Activated naive CD8-positive, alpha-beta T cell treated with anti-CD3 and anti-CD28 coated beads for 36 hours (primary cell): ENCODE data around the gene ITPR3. TPM values are rescaled to one million over a fixed set of nuclear protein-coding genes. Genes with fewer than 3 reads are reported as not detected.

ENCODE experiments used
- DNase-seq: peaks from one replicate; pipeline ENCODE4 v3.0.0; 2021
- H3K27ac Mint-ChIP-seq: one replicate; pipeline ENCODE4 v1.8.0; 2022; ENCODE audit warnings: mild to moderate bottlenecking, moderate library complexity, mixed read lengths
- H3K27me3 Mint-ChIP-seq: one replicate; pipeline ENCODE4 v1.8.0; 2022; ENCODE audit warnings: mild to moderate bottlenecking, mixed read lengths
- H3K36me3 Mint-ChIP-seq: one replicate; pipeline ENCODE4 v1.8.0; 2021; ENCODE audit warnings: mild to moderate bottlenecking, mixed read lengths
- H3K4me1 Mint-ChIP-seq: one replicate; pipeline ENCODE4 v1.8.0; 2021; ENCODE audit warnings: mixed read lengths
- H3K4me3 Mint-ChIP-seq: one replicate; pipeline ENCODE4 v1.8.0; 2022; ENCODE audit warnings: mild to moderate bottlenecking, moderate library complexity, mixed read lengths
- H3K9me3 Mint-ChIP-seq: one replicate; pipeline ENCODE4 v1.8.0; 2022; ENCODE audit warnings: mixed read lengths
- total RNA-seq, 2 experiments: library from RNA; stranded (reverse); gene quantifications; one replicate each; pipeline ENCODE4 v1.2.3, GENCODE V29; 2021

The ITPR3 gene
- total RNA-seq, 2 experiments from 2014 or later, result 35.5 to 36.6 TPM

DNA sequence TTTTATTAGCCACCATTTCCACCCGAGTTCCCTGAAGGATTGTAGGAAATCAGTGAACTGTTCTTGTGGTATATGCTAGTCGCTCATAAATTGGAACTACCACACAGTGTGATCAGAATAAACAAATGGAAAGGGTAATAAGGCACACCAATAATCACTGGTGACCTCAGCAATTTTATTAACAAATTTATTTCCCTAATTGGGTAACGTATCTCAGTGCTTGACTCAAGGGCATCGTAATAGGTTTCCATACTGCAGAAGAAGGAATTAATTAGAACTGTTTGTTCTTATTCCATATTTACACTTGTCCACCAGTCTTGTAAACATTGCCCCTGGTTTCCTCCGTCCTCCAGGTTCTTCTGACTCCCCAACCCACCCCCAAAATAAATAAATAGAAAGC lies 100.4 kb downstream of the ITPR3 start:
- Mint-ChIP-seq H3K36me3 (no peaks in the 10 kb centered on the region), H3K9me3 (no peaks in the 10 kb centered on the region), H3K4me3 (no peak overlapping the region), H3K27me3 (peaks cover 6% of the 10 kb centered on the region), H3K4me1 (peaks cover 16% of the 10 kb centered on the region), H3K27ac (no peak overlapping the region)
- DNase-seq, result no peak

DNA sequence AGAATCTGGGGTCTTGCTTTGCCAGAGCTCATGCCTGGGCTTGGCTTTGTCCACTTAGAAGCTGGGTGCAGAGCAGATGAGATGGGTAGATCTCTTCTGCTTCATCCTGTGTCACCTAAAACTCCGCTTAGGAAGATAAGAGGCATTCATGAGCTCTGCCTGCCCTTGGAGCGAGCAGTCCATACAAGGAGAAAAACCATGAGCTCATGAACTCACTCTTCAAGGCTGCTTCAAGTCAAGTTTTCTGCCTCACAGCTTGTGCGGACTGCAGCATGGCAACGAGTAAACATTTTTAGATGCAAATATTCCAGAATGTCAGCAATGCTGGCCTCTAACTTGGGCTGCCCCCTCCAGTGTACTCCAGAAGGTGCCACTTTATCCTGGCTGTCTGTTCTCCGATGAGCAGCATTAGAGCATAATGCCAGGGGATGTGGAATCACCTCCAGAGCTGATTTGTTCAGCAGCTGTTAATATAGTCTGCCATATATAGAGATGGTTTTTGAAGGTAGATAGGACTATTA lies 101.0 kb downstream of the ITPR3 start:
- Mint-ChIP-seq H3K4me1 (peaks cover 16% of the 10 kb centered on the region), H3K27ac (no peak overlapping the region), H3K27me3 (peaks cover 6% of the 10 kb centered on the region)

DNA sequence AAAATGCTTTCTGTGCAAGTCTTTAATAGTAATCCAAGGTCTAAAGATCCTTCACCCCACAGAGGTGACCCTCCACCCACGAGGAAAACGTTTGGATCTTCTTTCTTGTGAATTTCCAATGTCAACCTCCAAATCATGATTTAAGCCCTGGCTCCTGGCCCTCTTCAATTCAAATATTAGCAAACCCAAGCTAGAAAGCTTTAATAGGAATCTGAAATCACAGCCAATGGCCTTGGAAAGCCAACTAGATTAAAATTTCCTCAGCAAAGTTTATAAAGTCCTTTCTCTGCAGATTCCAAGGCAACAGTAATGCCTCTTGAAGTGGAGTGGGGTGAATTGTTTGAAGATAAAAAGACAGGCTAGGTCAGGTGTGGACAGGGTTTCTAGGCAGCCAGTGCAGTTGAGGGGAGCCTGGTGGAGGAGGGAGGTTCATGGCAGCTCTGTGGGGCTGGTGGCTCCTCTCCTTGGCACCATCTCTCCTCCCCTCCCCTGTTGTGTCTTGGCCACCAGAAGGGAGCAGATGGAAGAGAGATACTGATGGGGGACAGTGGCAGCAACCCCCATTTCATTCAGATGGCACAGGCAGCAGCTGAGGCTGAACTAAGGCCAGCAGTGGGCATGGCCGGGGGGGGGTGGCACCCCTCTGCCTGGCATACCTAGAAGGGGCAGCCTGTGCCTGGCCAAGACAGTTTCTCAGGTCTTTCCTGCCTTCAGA lies 102.4 kb downstream of the ITPR3 start:
- peaks cover 16% of the 10 kb centered on the region for H3K4me1 Mint-ChIP-seq
- DNase-seq, result no peak

More for the DNA sequence above, 101.0 kb downstream of the ITPR3 start:
- no peak overlapping the region for H3K4me3 Mint-ChIP-seq
- H3K9me3 Mint-ChIP-seq, result no peaks in the 10 kb centered on the region
- no peaks in the 10 kb centered on the region for H3K36me3 Mint-ChIP-seq
- no peak for DNase-seq

DNA sequence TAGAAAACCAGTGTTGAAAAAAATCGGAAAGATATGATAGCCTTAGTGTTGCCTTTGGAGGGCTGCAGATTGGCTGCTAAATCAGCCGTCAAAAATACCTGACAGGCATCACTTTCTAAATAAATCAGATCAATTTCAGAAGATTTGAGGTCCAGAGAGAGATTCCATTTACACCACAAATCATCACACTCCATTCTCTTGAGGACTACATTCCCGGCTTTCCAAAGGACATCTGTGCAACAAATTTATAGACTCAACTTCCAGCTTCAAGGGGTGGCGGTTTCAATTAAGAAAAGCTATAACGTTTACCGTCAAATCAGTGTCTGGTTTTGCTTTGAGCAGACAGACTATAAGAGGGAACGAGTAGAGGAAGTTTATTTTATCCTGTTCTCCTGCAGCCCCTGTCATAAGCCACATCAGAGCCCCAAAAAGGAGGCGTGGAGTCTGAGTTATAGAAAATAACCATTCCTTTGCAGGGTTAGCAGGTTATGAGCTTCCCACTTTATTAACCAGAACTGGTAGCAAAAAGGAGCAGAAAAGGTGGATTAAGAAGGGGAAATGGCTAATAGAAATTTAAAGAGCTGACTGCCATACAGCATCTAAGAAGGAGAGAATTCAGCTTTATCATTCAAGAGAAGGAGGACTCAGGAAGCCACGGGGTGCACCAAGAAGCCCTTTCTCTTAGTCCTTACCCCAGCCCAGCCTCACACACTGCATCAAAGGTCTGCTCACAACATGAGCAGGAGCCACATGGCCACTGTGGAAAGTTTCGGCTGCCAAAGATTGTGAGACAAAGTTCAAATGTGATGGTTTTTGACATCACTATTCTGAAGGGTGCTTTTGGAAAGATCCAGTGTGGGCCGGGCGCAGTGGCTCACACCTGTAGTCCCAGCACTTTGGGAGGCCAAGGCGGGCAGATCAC lies 103.2 kb downstream of the ITPR3 start:
- H3K27me3 Mint-ChIP-seq, result peaks cover 6% of the 10 kb centered on the region

More for the DNA sequence above, 102.4 kb downstream of the ITPR3 start:
- H3K36me3 Mint-ChIP-seq, result no peaks in the 10 kb centered on the region
- H3K4me3 Mint-ChIP-seq, result no peak overlapping the region
- no peaks in the 10 kb centered on the region for H3K9me3 Mint-ChIP-seq
- peaks cover 6% of the 10 kb centered on the region for H3K27me3 Mint-ChIP-seq
- no peak overlapping the region for H3K27ac Mint-ChIP-seq

DNA sequence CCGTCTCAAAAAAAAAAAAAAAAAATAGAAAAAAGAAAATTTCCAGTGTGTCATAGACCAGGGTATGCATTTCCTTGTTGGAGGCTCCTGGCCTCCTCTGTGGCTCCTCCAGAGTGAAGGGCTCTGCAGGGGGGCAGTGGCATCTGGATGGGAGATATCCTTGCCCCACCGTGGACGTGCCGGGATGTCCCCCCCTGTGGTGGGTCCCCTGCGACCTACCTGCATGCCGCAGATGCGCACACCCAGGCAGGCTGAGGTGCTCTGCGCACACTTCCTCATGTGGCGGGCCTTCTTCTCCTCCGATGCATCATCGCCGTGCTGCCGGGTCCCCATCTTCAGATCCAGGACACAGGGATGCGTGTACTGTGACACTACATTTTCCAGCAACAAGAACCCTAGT lies 104.1 kb downstream of the ITPR3 start:
- Mint-ChIP-seq H3K27ac (no peak overlapping the region), H3K36me3 (no peaks in the 10 kb centered on the region), H3K9me3 (no peaks in the 10 kb centered on the region), H3K27me3 (peaks cover 4% of the 10 kb centered on the region), H3K4me1 (peaks cover 16% of the 10 kb centered on the region), H3K4me3 (no peak overlapping the region)
- no peak for DNase-seq

More for the DNA sequence above, 103.2 kb downstream of the ITPR3 start:
- DNase-seq, result peak; percentile 13
- Mint-ChIP-seq H3K36me3 (no peaks in the 10 kb centered on the region), H3K27ac (peak overlapping the region; percentile 25), H3K4me1 (peaks cover 16% of the 10 kb centered on the region), H3K9me3 (no peaks in the 10 kb centered on the region), H3K4me3 (no peak overlapping the region)

DNA sequence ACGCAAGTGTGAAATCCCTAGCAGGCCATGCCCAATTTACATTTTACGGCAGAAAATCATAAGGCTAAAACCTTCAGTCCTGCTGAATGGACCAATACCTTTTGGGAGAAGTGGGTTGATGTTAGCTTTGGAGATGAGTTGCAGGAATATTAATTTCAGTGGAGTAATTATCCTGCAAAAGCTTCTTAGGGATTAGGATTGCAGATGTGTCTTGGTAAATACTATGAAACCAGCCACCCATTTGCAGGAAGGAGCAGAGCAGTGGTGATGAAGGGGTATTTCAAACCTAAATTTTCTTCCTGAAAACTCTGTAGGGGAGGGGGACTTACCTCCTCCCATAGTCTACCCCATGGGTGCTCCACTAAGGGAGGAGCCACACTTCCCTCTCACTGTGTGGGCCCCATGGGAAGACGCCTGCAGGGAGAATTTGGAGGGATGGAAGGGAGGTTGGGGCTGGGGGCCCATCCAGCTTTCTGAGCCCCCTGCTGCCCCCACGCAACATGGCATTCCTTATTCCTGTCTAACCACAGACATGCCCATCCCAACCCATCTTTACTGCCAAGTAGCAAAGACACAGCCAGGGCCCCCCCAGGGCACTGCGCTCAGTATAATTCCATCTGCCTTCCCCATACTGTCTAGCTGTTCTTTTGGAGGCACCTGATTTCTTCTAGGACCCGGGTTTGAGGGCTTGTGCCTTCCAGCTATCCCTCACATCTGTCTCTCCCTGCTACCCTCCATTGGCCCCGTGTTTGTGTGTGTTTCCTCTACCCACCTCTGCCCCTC lies 105.0 kb downstream of the ITPR3 start:
- Mint-ChIP-seq H3K27ac (no peak overlapping the region), H3K36me3 (no peaks in the 10 kb centered on the region), H3K9me3 (no peaks in the 10 kb centered on the region), H3K4me3 (no peak overlapping the region), H3K4me1 (peaks cover 16% of the 10 kb centered on the region), H3K27me3 (no peaks in the 10 kb centered on the region)
- DNase-seq, result no peak

DNA sequence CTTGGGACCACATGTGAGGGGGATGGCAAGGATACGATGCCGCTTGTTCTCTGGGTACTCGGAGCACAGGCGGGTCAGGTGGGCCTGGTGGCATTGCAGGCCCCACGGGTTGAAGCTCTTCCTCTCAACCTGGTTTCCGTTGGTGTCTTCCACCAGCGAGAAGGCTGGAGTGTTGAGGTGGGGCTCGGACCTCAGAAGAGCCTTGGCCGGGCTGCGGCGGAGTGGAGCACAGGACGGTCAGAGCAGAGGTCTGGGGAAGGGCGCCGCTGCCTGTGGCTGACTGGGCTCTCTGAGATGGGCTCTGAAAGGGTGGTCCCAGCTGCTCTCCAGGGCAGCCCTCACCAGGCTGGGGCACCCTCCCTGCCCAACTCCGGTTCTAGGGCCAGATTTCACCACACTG lies 105.6 kb downstream of the ITPR3 start:
- no peak for DNase-seq
- no peaks in the 10 kb centered on the region for H3K36me3 Mint-ChIP-seq
- no peak overlapping the region for H3K27ac Mint-ChIP-seq
- peaks cover 16% of the 10 kb centered on the region for H3K4me1 Mint-ChIP-seq
- no peaks in the 10 kb centered on the region for H3K27me3 Mint-ChIP-seq
- no peak overlapping the region for H3K4me3 Mint-ChIP-seq
- H3K9me3 Mint-ChIP-seq, result no peaks in the 10 kb centered on the region

DNA sequence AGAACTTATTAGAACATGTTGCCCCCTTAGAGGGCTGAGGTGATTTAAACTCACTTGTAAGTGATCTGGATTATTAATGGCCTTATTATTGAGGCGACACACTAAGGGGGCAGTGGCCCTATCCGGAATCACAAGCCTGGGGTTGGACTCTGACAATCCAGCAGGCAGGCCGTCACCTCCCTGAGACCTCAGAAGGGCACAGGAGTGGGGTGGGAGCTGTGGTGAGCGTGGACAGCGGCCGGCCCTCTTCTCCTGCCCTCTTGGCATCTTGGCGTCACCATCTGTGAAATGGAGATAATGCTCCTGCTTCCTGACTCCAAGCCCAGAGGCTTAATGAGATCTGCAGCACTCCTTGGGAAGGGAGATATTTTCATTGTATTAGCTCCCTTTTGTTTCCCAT lies 106.0 kb downstream of the ITPR3 start:
- DNase-seq, result no peak
- peaks cover 16% of the 10 kb centered on the region for H3K4me1 Mint-ChIP-seq
- no peak overlapping the region for H3K27ac Mint-ChIP-seq
- no peak overlapping the region for H3K4me3 Mint-ChIP-seq
- H3K9me3 Mint-ChIP-seq, result no peaks in the 10 kb centered on the region
- no peaks in the 10 kb centered on the region for H3K36me3 Mint-ChIP-seq
- no peaks in the 10 kb centered on the region for H3K27me3 Mint-ChIP-seq

DNA sequence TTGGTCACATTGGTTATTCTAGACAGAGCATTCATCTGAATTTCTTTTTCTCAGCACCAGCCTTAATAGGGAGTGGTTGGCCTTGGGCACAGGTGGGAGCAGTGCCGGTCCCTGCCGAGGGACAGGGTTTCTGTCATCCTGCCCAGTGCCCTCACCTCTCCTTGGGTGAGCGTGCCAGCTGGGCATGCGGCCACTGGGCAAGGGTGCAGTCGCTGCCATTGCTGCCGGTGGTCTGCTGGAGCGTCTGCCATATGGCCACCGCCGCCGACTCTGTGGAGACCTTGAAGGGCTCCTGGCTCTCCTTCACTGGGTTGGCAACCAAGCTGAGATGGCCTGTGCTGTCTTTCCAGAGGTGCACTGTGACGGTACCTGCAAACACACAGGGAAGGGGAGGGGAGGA lies 106.8 kb downstream of the ITPR3 start:
- H3K9me3 Mint-ChIP-seq, result no peaks in the 10 kb centered on the region
- no peak overlapping the region for H3K4me3 Mint-ChIP-seq
- no peaks in the 10 kb centered on the region for H3K27me3 Mint-ChIP-seq
- peaks cover 16% of the 10 kb centered on the region for H3K4me1 Mint-ChIP-seq
- H3K36me3 Mint-ChIP-seq, result no peaks in the 10 kb centered on the region
- no peak overlapping the region for H3K27ac Mint-ChIP-seq
- DNase-seq, result no peak

DNA sequence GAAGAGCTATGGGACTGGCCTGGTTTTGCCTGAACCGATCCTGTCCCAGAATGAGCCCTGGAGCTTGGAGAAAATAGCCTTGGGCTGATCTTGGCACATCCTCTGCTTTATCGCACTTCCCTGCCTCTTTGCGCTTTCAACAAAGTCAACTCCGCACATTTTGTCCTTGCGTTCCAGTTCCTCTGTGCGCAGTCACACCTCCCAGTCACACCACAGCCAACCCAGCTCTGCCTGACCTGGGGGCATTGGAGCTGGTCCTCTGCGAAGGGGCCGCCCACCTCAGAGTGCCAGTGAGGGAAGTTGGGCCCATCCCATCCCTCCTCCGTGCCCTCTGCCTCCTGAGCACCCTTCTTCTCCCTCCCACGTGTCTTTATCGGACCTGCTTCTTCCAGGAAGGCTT lies 107.3 kb downstream of the ITPR3 start:
- DNase-seq, result no peak
- no peaks in the 10 kb centered on the region for H3K9me3 Mint-ChIP-seq
- no peak overlapping the region for H3K27ac Mint-ChIP-seq
- no peaks in the 10 kb centered on the region for H3K27me3 Mint-ChIP-seq
- H3K4me3 Mint-ChIP-seq, result no peak overlapping the region
- H3K4me1 Mint-ChIP-seq, result peaks cover 16% of the 10 kb centered on the region
- no peaks in the 10 kb centered on the region for H3K36me3 Mint-ChIP-seq

DNA sequence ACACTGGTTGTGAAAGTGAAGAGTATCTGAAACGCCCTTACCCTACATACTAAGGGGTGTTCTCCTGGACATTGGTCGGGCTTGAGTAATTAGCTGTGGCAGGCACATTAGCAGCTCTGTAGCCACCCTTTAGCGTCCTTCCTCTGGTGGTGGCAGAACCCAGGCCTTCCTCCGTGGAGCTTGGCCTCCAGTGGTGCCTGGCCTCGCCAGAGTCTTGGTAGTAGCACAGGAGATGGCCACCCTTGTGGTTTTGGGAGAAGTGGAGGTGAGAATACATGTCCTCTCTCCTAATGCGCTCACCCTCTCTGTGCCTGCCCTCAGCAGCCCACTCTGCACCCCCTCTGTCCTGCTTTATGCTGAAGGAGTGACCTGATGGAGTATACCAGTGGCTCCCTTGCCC lies 107.9 kb downstream of the ITPR3 start:
- peaks cover 11% of the 10 kb centered on the region for H3K4me1 Mint-ChIP-seq
- no peak for DNase-seq
- H3K27ac Mint-ChIP-seq, result no peak overlapping the region
- H3K27me3 Mint-ChIP-seq, result no peaks in the 10 kb centered on the region
- no peaks in the 10 kb centered on the region for H3K9me3 Mint-ChIP-seq
- H3K4me3 Mint-ChIP-seq, result no peak overlapping the region
- no peaks in the 10 kb centered on the region for H3K36me3 Mint-ChIP-seq

DNA sequence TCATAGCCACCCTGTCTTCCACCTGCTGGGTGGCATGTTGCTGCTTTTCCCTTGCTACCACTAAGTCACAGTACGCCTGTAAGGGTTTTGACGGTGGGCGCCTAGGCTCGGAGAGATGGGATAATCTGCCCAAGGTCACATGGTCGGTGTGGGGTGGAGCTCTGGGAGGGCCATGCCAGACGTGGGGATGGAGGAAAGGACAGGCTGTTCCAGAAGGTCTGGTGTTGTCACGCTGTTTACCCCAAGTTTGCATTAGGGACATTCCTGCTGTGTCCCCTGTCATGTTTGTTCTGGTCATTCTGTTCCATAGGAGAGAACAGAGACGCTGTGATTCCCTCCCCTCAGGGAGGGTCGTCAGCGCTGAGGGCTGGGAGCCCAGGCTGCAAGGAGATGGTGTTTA lies 109.5 kb downstream of the ITPR3 start:
- Mint-ChIP-seq H3K4me3 (no peak overlapping the region), H3K27ac (no peak overlapping the region), H3K27me3 (no peaks in the 10 kb centered on the region), H3K9me3 (no peaks in the 10 kb centered on the region), H3K4me1 (no peaks in the 10 kb centered on the region), H3K36me3 (no peaks in the 10 kb centered on the region)
- DNase-seq, result no peak

DNA sequence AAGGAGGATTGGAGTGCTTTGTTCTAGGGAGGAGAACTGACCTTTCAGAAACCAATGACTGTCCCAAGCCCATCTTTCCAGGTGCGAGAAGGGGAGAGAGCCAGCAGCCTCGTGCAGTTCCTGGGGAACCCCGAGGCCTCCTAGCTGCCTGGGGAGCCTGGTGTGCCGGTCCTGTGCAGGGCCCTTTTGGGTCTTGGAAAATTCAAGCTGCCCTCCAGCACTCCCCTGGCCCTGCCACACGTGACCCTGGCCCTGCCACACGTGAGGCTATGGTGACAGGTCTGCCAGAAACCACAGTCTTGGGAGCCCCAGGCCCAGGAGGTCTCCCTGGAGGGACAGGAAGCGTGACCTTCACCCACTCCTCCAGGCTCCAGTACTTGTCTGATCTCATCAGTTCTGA lies 109.9 kb downstream of the ITPR3 start:
- no peak overlapping the region for H3K27ac Mint-ChIP-seq
- no peaks in the 10 kb centered on the region for H3K36me3 Mint-ChIP-seq
- no peaks in the 10 kb centered on the region for H3K9me3 Mint-ChIP-seq
- H3K27me3 Mint-ChIP-seq, result no peaks in the 10 kb centered on the region
- no peak for DNase-seq
- H3K4me3 Mint-ChIP-seq, result no peak overlapping the region
- H3K4me1 Mint-ChIP-seq, result no peaks in the 10 kb centered on the region

DNA sequence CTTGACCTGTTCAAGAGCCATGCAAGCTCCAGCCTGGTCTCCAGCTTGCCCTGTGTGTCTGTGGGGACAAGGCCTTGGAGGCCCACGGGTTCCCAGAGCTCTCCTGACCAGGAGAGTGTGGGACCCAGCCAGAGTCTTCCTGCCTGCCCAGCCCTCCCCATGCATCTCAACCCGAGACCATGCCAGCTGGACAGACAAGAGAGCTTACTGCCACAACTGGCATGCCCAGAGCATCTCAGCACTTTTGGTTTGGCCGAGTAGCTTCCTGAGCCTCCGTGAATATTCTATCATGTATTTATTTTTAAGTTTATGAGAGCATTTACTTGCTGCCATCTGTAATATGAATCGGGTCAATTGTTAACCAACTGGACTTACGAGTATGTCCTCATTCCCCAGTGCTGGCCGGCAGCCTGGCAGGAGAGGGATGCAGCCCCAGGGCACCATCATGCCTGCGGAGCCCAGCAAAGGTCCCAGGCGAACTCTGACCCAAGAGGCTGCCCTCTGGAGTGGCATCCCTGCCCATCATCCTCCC lies 110.7 kb downstream of the ITPR3 start:
- no peaks in the 10 kb centered on the region for H3K36me3 Mint-ChIP-seq
- no peaks in the 10 kb centered on the region for H3K27me3 Mint-ChIP-seq
- no peak overlapping the region for H3K27ac Mint-ChIP-seq
- no peaks in the 10 kb centered on the region for H3K9me3 Mint-ChIP-seq
- no peak overlapping the region for H3K4me3 Mint-ChIP-seq
- DNase-seq, result no peak
- no peaks in the 10 kb centered on the region for H3K4me1 Mint-ChIP-seq

DNA sequence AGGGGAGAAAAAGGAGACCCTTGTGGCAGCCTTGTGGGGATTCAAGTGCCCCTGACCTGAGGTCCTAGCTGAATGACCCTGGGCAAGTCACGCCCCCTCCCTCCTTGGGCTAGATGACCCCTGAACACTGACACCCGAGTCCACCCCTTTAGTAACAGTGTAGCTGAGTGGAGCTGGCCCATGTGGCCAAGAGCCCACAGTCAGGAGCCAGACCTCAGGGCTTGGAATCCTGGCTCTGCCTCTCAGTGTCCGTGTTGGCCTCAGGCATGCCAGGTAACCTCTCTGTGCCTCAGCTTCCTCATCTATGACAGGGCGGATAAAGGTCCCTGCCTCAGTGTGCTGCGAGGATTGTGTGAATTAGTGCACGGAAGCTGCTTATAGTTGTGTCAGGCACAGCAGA lies 111.3 kb downstream of the ITPR3 start:
- no peak overlapping the region for H3K27ac Mint-ChIP-seq
- DNase-seq, result no peak
- no peaks in the 10 kb centered on the region for H3K9me3 Mint-ChIP-seq
- H3K4me3 Mint-ChIP-seq, result no peak overlapping the region
- no peaks in the 10 kb centered on the region for H3K4me1 Mint-ChIP-seq
- no peaks in the 10 kb centered on the region for H3K36me3 Mint-ChIP-seq
- H3K27me3 Mint-ChIP-seq, result no peaks in the 10 kb centered on the region
